Transverse colon (tissue), 4 donors: ENCODE measurements around the gene ACAP3. TPM values are rescaled to one million over a fixed set of nuclear protein-coding genes. Genes with fewer than 3 reads are reported as not detected.

ENCODE experiments used
- DNase-seq: peaks from one replicate; pipeline ENCODE4 v3.0.0-alpha.2; 2019
- H3K27ac ChIP-seq, 4 donors: fragments of 200-600 bp; sonication (generic); 2 replicates each; pipeline ENCODE4 v1.5.1; 2016 to 2018; ENCODE audit warnings: inconsistent platforms in 4 of 4
- H3K27me3 ChIP-seq: fragments of 200-600 bp; sonication (generic); 2 replicates; pipeline ENCODE4 v1.5.1; 2017; ENCODE audit warnings: inconsistent platforms
- H3K36me3 ChIP-seq, 4 donors: fragments of 200-600 bp; sonication (generic); 2 replicates each; pipeline ENCODE4 v1.5.1; 2017 to 2019; ENCODE audit warnings: inconsistent platforms in 4 of 4
- H3K4me1 ChIP-seq, 4 donors: fragments of 200-600 bp; sonication (generic); 2 replicates each; pipeline ENCODE4 v1.5.1; 2017 to 2020; ENCODE audit warnings: inconsistent platforms in 4 of 4
- H3K4me3 ChIP-seq, 4 donors: fragments of 200-600 bp; sonication (generic); 1 replicate in 1 of 4; 2 replicates in 3 of 4; pipeline versions ENCODE4 v1.5.1 to v1.6.1; 2017 to 2019; ENCODE audit warnings: inconsistent platforms in 4 of 4
- H3K9me3 ChIP-seq, 2 donors: fragments of 200-600 bp; sonication (generic); 2 replicates each; pipeline ENCODE4 v1.5.1; 2017 to 2019; ENCODE audit warnings: inconsistent platforms in 2 of 2
- CTCF ChIP-seq, 5 experiments: fragments of 200-600 bp in 3 of 5; fragments of 450-650 bp in 2 of 5; sonication (generic) in 3 of 5; IDR thresholded peaks; 1 replicate in 2 of 5; 2 replicates in 3 of 5; pipeline ENCODE4 v1.5.1; 2016 to 2017; ENCODE audit warnings: antibody characterized with exemption in 5 of 5, inconsistent platforms in 3 of 5, mild to moderate bottlenecking in 2 of 5, moderate library complexity in 1 of 5
- EP300 ChIP-seq: sonication (generic); formaldehyde crosslinking; IDR thresholded peaks from one replicate; pipeline ENCODE4 v1.6.1; 2017; ENCODE audit warnings: antibody characterized with exemption, low read depth
- POLR2A ChIP-seq: fragments of 450-650 bp; IDR thresholded peaks from one replicate; pipeline ENCODE4 v1.6.1; 2016; ENCODE audit warnings: antibody characterized with exemption, mild to moderate bottlenecking, moderate library complexity
- POLR2AphosphoS5 ChIP-seq, 3 donors: sonication (generic); formaldehyde crosslinking; IDR thresholded peaks; one replicate each; pipeline ENCODE4 v1.6.1; 2016; ENCODE audit warnings: antibody characterized with exemption in 3 of 3
- WGBS, 2 donors: methylation state at CpG; one replicate each; pipeline ENCODE4 v1.1.5; 2018; ENCODE audit warnings: low coverage in 1 of 2; 5-methylcytosine and 5-hydroxymethylcytosine counted together
- in situ Hi-C, 4 donors: fragments of 200-750 bp; cut with MboI; loops; one replicate each; pipeline versions ENCODE4 v1.15.0 to v1.15.1; 2017; ENCODE audit warnings: low sequenced_read_pairs in 3 of 4, low pct_ligation_motif_present in 1 of 4, low pct_unique_long_range_greater_than_20kb in 1 of 4
- intact Hi-C: fragments of 100-400 bp; cut with DNase I; formaldehyde crosslinking; loops from one replicate; pipeline ENCODE4 v1.15.1; 2023; ENCODE audit warnings: low total_unique reads
- total RNA-seq, 4 donors: library from RNA; depleted of rRNA; stranded (reverse); fragments of >200 nt; gene quantifications; one replicate each; pipeline ENCODE4 v1.1.0, GENCODE V29; 2016

The ACAP3 gene
- total RNA-seq, 4 donors from 2014 or later, result 52.4 to 190 (median 99.5) TPM

- H3K36me3 ChIP-seq, result no peaks in the 10 kb centered on the region
- 84% methylated on average over 10 of the region's 10 CpGs; no CpG with 5 or more reads in 1 of the 2 donors for WGBS, 2 donors
- peaks cover 34 to 45% (median 38%) of the 10 kb centered on the region in 4 donors for H3K4me1 ChIP-seq
- TF ChIP-seq CTCF (IDR thresholded peaks at IDR 0.05) (no peak), POLR2AphosphoS5 (IDR thresholded peaks at IDR 0.05) (no peak), POLR2A (no peak), EP300 (no peak)
- in situ Hi-C loops, result no loop called here
- H3K9me3 ChIP-seq, result no peaks in the 10 kb centered on the region
- H3K4me3 ChIP-seq, result no peak overlapping the region
- peak overlapping the region in 1 of 4 donors; percentile 81 for H3K27ac ChIP-seq
- no peak for DNase-seq
- H3K27me3 ChIP-seq, result no peaks in the 10 kb centered on the region
- intact Hi-C loops, result no loop called here
Observed at GRCh38 chr1:1346501-1346890, 38.8 kb upstream of the ACAP3 start.

- TF ChIP-seq POLR2A (no peak), EP300 (no peak), POLR2AphosphoS5 (IDR thresholded peaks at IDR 0.05) (no peak), CTCF (IDR thresholded peaks at IDR 0.05) (no peak)
- H3K27me3 ChIP-seq, result no peaks in the 10 kb centered on the region
- no peak overlapping the region for H3K4me3 ChIP-seq
- 68 to 80% methylated on average over 2 to 7 of the region's 12 CpGs for WGBS, 2 donors
- H3K36me3 ChIP-seq, result no peaks in the 10 kb centered on the region
- in situ Hi-C loops, result no loop called here
- peaks cover 34 to 42% (median 37%) of the 10 kb centered on the region in 4 donors for H3K4me1 ChIP-seq
- H3K9me3 ChIP-seq, result no peaks in the 10 kb centered on the region
- DNase-seq, result no peak
- H3K27ac ChIP-seq, result no peak overlapping the region
- intact Hi-C loops, result no loop called here
Observed at GRCh38 chr1:1345860-1346500, 38.2 kb upstream of the ACAP3 start.

- H3K4me3 ChIP-seq, result no peak overlapping the region
- no peak for TF ChIP-seq EP300
- TF ChIP-seq POLR2A, result no peak
- TF ChIP-seq POLR2AphosphoS5 (IDR thresholded peaks at IDR 0.05), result no peak
- no peak for TF ChIP-seq CTCF (IDR thresholded peaks at IDR 0.05)
- DNase-seq, result no peak
- no peaks in the 10 kb centered on the region for H3K27me3 ChIP-seq
- in situ Hi-C loops (no loop called here), intact Hi-C loops (no loop called here)
- H3K36me3 ChIP-seq, result no peaks in the 10 kb centered on the region
- H3K27ac ChIP-seq, result no peak overlapping the region
- no peaks in the 10 kb centered on the region for H3K9me3 ChIP-seq
- H3K4me1 ChIP-seq, result peaks cover 34 to 42% (median 37%) of the 10 kb centered on the region in 4 donors
- 78% methylated on average over 14 of the region's 16 CpGs; no CpG with 5 or more reads in 1 of the 2 donors for WGBS, 2 donors
Observed at GRCh38 chr1:1345384-1345783, 37.7 kb upstream of the ACAP3 start.

GRCh38 chr1:1344655-1345361 lies 37.1 kb upstream of the ACAP3 start:
- Histone ChIP-seq H3K4me3 (no peak overlapping the region), H3K27ac (peak overlapping the region in 3 of 4 donors; percentile 17 to 28 (median 20)), H3K27me3 (no peaks in the 10 kb centered on the region), H3K9me3 (no peaks in the 10 kb centered on the region), H3K36me3 (no peaks in the 10 kb centered on the region), H3K4me1 (peaks cover 34 to 42% (median 37%) of the 10 kb centered on the region in 4 donors)
- intact Hi-C loops, result no loop called here
- WGBS, 2 donors, result 61% methylated on average over 14 of the region's 15 CpGs; no CpG with 5 or more reads in 1 of the 2 donors
- peak; percentile 62 for DNase-seq
- TF ChIP-seq CTCF (IDR thresholded peaks at IDR 0.05) (peak; percentile 18 to 47 (median 39)), POLR2AphosphoS5 (IDR thresholded peaks at IDR 0.05) (no peak), POLR2A (no peak)
- in situ Hi-C loops, result no loop called here
